ENCODE data around the gene EIF1B. TPM values are rescaled to one million over a fixed set of nuclear protein-coding genes. Genes with fewer than 3 reads are reported as not detected.

EIF1B gene
- polyA plus RNA-seq, 1 donor (not counting 4 experiments of a cell fraction or from before 2014, with no cell fraction given), result 23.5 TPM

DNA sequence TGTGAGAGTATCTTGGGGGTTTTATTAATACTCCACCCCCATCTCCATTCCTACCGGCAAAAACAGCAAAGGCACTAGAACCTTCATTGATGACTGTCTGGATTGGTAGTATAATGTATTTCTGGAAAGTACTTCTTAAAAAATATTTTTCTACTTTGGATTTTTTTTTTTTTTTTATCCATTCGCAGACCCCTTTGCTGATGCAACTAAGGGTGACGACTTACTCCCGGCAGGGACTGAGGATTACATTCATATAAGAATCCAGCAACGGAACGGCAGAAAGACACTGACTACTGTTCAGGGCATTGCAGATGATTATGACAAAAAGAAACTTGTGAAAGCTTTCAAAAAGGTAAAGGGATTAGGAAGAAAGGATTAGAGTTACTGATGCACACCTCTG, 1.2 kb downstream of the EIF1B start:
- no peaks in the 10 kb centered on the region for H4K20me1 ChIP-seq (ENCODE audit: control insufficient read depth, extremely low read depth, insufficient read depth, low read length)
- DNase-seq (ENCODE audit: low read depth, low spot score) (no peak), FAIRE-seq (no peak)
- H3K4me3 ChIP-seq (ENCODE audit: control insufficient read depth in 2 of 3, extremely low read depth in 1 of 3, insufficient read depth in 2 of 3, low read depth in 1 of 3, low read length in 3 of 3), result peak overlapping the region; percentile 86 to 96 (median 96)
- H3K9ac ChIP-seq (ENCODE audit: control insufficient read depth, extremely low read depth, insufficient read depth, low read length), result peak overlapping the region; percentile 94
- dilution Hi-C loops (cut with MboI; ENCODE audit: extremely low pct_ligation_motif_present, low sequenced_read_pairs), result no loop called here
- H3K4me2 ChIP-seq (ENCODE audit: control insufficient read depth, extremely low read depth, insufficient read depth, low read depth, low read length), result peak overlapping the region; percentile 79
- peaks cover 11% of the 10 kb centered on the region for H3K4me1 ChIP-seq (ENCODE audit: control insufficient read depth, extremely low read depth, insufficient read depth, low read length)
- no peaks in the 10 kb centered on the region for H3K9me1 ChIP-seq (ENCODE audit: control insufficient read depth, extremely low read depth, insufficient read depth, low read length)
- no peak overlapping the region for H2AFZ ChIP-seq (ENCODE audit: control insufficient read depth, low read length)
- peak overlapping the region; percentile 89 for H3K27ac ChIP-seq (ENCODE audit: control insufficient read depth, insufficient read depth, low read length)
- no peaks in the 10 kb centered on the region for H3K9me3 ChIP-seq (ENCODE audit: control insufficient read depth, low read depth, low read length)
- no peaks in the 10 kb centered on the region for H3K27me3 ChIP-seq (ENCODE audit: control insufficient read depth, extremely low read depth, insufficient read depth, low read length)
- TF ChIP-seq, protein P1, sequence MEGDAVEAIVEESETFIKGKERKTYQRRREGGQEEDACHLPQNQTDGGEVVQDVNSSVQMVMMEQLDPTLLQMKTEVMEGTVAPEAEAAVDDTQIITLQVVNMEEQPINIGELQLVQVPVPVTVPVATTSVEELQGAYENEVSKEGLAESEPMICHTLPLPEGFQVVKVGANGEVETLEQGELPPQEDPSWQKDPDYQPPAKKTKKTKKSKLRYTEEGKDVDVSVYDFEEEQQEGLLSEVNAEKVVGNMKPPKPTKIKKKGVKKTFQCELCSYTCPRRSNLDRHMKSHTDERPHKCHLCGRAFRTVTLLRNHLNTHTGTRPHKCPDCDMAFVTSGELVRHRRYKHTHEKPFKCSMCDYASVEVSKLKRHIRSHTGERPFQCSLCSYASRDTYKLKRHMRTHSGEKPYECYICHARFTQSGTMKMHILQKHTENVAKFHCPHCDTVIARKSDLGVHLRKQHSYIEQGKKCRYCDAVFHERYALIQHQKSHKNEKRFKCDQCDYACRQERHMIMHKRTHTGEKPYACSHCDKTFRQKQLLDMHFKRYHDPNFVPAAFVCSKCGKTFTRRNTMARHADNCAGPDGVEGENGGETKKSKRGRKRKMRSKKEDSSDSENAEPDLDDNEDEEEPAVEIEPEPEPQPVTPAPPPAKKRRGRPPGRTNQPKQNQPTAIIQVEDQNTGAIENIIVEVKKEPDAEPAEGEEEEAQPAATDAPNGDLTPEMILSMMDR (optimal IDR thresholded peaks at IDR 0.05 in 1 of 3, IDR thresholded peaks at IDR 0.05 in 1 of 3, conservative IDR thresholded peaks at IDR 0.05 in 1 of 3; ENCODE audit: extremely low read depth in 1 of 3, insufficient read depth in 2 of 3, low read length in 3 of 3), result no peak
- TF ChIP-seq EZH2 (IDR thresholded peaks at IDR 0.05; ENCODE audit: low read length), result no peak
- H3K79me2 ChIP-seq (ENCODE audit: control insufficient read depth, insufficient read depth, low read length), result peaks cover 12% of the 10 kb centered on the region
- peaks cover 0 to 12% of the 10 kb centered on the region in 2 experiments for H3K36me3 ChIP-seq (ENCODE audit: control insufficient read depth in 2 of 2, extremely low read depth in 1 of 2, insufficient read depth in 2 of 2, low read length in 2 of 2)

DNA sequence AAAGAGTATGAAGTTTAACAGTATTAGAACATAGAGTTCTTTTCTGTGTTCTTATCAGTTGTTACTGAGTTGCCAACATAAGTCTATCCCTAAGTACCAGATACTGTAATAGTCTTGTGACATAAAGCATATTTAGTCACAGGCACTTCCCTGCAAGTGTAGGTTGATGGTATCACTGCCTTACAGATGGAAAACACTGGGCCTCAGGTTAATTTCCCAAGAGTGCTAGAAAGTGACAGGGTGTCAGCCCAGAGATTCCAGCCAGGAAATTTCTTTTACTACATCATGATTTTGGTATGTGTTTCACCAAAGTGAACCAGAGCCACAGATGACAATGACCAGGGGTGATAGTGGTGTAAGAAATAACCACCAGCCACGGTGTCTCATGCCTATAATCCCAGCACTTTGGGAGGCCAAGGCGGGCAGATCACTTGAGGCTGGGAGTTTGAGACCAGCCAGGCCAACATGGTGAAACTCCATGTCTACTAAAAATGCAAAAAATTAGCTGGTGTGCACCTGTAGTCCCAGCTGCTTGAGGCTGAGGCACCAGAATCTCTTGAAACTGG, 3.2 kb downstream of the EIF1B start:
- Histone ChIP-seq H3K27ac (ENCODE audit: control insufficient read depth, insufficient read depth, low read length) (no peak overlapping the region), H3K9me1 (ENCODE audit: control insufficient read depth, extremely low read depth, insufficient read depth, low read length) (no peaks in the 10 kb centered on the region), H2AFZ (ENCODE audit: control insufficient read depth, low read length) (no peak overlapping the region), H3K4me2 (ENCODE audit: control insufficient read depth, extremely low read depth, insufficient read depth, low read depth, low read length) (no peak overlapping the region), H3K9ac (ENCODE audit: control insufficient read depth, extremely low read depth, insufficient read depth, low read length) (no peak overlapping the region), H3K36me3 (ENCODE audit: control insufficient read depth in 2 of 2, extremely low read depth in 1 of 2, insufficient read depth in 2 of 2, low read length in 2 of 2) (peaks cover 0 to 12% of the 10 kb centered on the region in 2 experiments), H3K4me3 (ENCODE audit: control insufficient read depth in 2 of 3, extremely low read depth in 1 of 3, insufficient read depth in 2 of 3, low read depth in 1 of 3, low read length in 3 of 3) (no peak overlapping the region), H3K9me3 (ENCODE audit: control insufficient read depth, low read depth, low read length) (no peaks in the 10 kb centered on the region), H3K4me1 (ENCODE audit: control insufficient read depth, extremely low read depth, insufficient read depth, low read length) (peaks cover 11% of the 10 kb centered on the region), H4K20me1 (ENCODE audit: control insufficient read depth, extremely low read depth, insufficient read depth, low read length) (no peaks in the 10 kb centered on the region), H3K79me2 (ENCODE audit: control insufficient read depth, insufficient read depth, low read length) (peaks cover 12% of the 10 kb centered on the region), H3K27me3 (ENCODE audit: control insufficient read depth, extremely low read depth, insufficient read depth, low read length) (no peaks in the 10 kb centered on the region)
- FAIRE-seq (no peak), DNase-seq (ENCODE audit: low read depth, low spot score) (no peak)
- TF ChIP-seq EZH2 (IDR thresholded peaks at IDR 0.05; ENCODE audit: low read length), result no peak
- TF ChIP-seq, protein P1 (optimal IDR thresholded peaks at IDR 0.05 in 1 of 3, IDR thresholded peaks at IDR 0.05 in 1 of 3, conservative IDR thresholded peaks at IDR 0.05 in 1 of 3; ENCODE audit: extremely low read depth in 1 of 3, insufficient read depth in 2 of 3, low read length in 3 of 3), result no peak
- dilution Hi-C loops (cut with MboI; ENCODE audit: extremely low pct_ligation_motif_present, low sequenced_read_pairs), result no loop called here
